GM23338 (cell line): ENCODE results near the gene SF3B2. TPM values are rescaled to one million over a fixed set of nuclear protein-coding genes. Genes with fewer than 3 reads are reported as not detected.

Experiments
- ATAC-seq: fragments of 200-7000 bp; cut with Tn5 transposase; 3 replicates; pipeline ENCODE4 v1.9.1; 2020
- DNase-seq: peaks from one replicate; pipeline ENCODE4 v3.0.0-alpha.2; 2015; ENCODE audit warnings: low spot score
- H2AFZ ChIP-seq: fragments of 200-600 bp; sonication (generic); 2 replicates; pipeline ENCODE4 v1.8.0; 2016; ENCODE audit warnings: antibody characterized with exemption, mild to moderate bottlenecking, moderate library complexity
- H3F3A ChIP-seq: fragments of 200-600 bp; sonication (generic); replicated peaks from 2 replicates; pipeline ENCODE4 v1.8.0; 2017; ENCODE audit warnings: antibody characterized with exemption, mixed run types, low read depth
- H3K27ac ChIP-seq: fragments of 200-600 bp; sonication (generic); 2 replicates; pipeline ENCODE4 v1.6.1; 2016; ENCODE audit warnings: low read depth
- H3K27me3 ChIP-seq: fragments of 200-600 bp; sonication (generic); 2 replicates; pipeline ENCODE4 v1.8.0; 2016; ENCODE audit warnings: mild to moderate bottlenecking, mixed run types, moderate library complexity; ENCODE audit not compliant: insufficient read depth
- H3K36me3 ChIP-seq: fragments of 200-600 bp; sonication (generic); 2 replicates; pipeline ENCODE4 v1.8.0; 2016; ENCODE audit warnings: mild to moderate bottlenecking; ENCODE audit not compliant: insufficient read depth
- H3K4me1 ChIP-seq: fragments of 200-600 bp; sonication (generic); 2 replicates; pipeline ENCODE4 v1.8.0; 2016; ENCODE audit warnings: mild to moderate bottlenecking, moderate library complexity; ENCODE audit not compliant: insufficient read depth
- H3K4me2 ChIP-seq: fragments of 200-600 bp; sonication (generic); 2 replicates; pipeline ENCODE4 v1.7.1; 2017; ENCODE audit warnings: mixed run types
- H3K4me3 ChIP-seq: fragments of 200-600 bp; sonication (generic); 2 replicates; pipeline ENCODE4 v1.6.1; 2016; ENCODE audit warnings: mixed run types
- H3K79me2 ChIP-seq: fragments of 200-600 bp; sonication (generic); replicated peaks from 2 replicates; pipeline ENCODE4 v1.8.0; 2017; ENCODE audit warnings: mild to moderate bottlenecking; ENCODE audit not compliant: insufficient read depth
- H3K9me2 ChIP-seq: fragments of 200-600 bp; sonication (generic); 2 replicates; pipeline ENCODE4 v1.8.0; 2017; ENCODE audit not compliant: insufficient read depth
- H4K20me1 ChIP-seq: fragments of 200-600 bp; sonication (generic); replicated peaks from 2 replicates; pipeline ENCODE4 v1.8.0; 2017; ENCODE audit warnings: mild to moderate bottlenecking; ENCODE audit not compliant: insufficient read depth
- H3K27ac Mint-ChIP-seq: 2 replicates; pipeline ENCODE4 v1.8.0; 2020; ENCODE audit warnings: inconsistent platforms, mild to moderate bottlenecking, moderate library complexity, mixed read lengths
- H3K27me3 Mint-ChIP-seq: 3 replicates; pipeline ENCODE4 v1.8.0; 2022; ENCODE audit warnings: low read depth, mild to moderate bottlenecking, moderate library complexity, mixed read lengths, inconsistent platforms; ENCODE audit not compliant: insufficient read depth, poor library complexity
- H3K36me3 Mint-ChIP-seq: 3 replicates; pipeline ENCODE4 v1.8.0; 2021; ENCODE audit warnings: low read depth, mild to moderate bottlenecking, inconsistent platforms, moderate library complexity, mixed read lengths
- H3K4me1 Mint-ChIP-seq: 3 replicates; pipeline ENCODE4 v1.8.0; 2020; ENCODE audit warnings: mild to moderate bottlenecking, inconsistent platforms, mixed read lengths
- H3K4me3 Mint-ChIP-seq: 3 replicates; pipeline ENCODE4 v1.8.0; 2021; ENCODE audit warnings: moderate library complexity, mild to moderate bottlenecking, inconsistent platforms, mixed read lengths
- H3K9me3 Mint-ChIP-seq: 3 replicates; pipeline ENCODE4 v1.8.0; 2020; ENCODE audit warnings: moderate library complexity, mild to moderate bottlenecking, inconsistent platforms, mixed read lengths
- CREB1 ChIP-seq: fragments of 250-450 bp; sonication (Bioruptor Pico); IDR thresholded peaks from 2 replicates; pipeline ENCODE4 v1.5.0; 2020; ENCODE audit warnings: low read depth, mild to moderate bottlenecking, moderate library complexity
- EZH2 ChIP-seq: fragments of 200-600 bp; sonication (generic); IDR thresholded peaks from one replicate; pipeline ENCODE4 v1.8.0; 2017; ENCODE audit warnings: antibody characterized with exemption, mild to moderate bottlenecking, low read depth; ENCODE audit not compliant: unreplicated experiment
- EZH2phosphoT487 ChIP-seq: fragments of 200-600 bp; sonication (generic); IDR thresholded peaks from one replicate; pipeline ENCODE4 v1.8.1; 2018; ENCODE audit warnings: antibody characterized with exemption; ENCODE audit not compliant: unreplicated experiment
- JUNB ChIP-seq: IDR thresholded peaks from one replicate; pipeline ENCODE4 v1.6.1; 2016; ENCODE audit warnings: antibody characterized with exemption; ENCODE audit not compliant: unreplicated experiment
- NANOG ChIP-seq: IDR thresholded peaks from 2 replicates; pipeline ENCODE4 v1.6.1; 2016; ENCODE audit warnings: antibody characterized with exemption, borderline replicate concordance
- STAT1 ChIP-seq: IDR thresholded peaks from one replicate; pipeline ENCODE4 v1.6.1; 2016; ENCODE audit warnings: antibody characterized with exemption; ENCODE audit not compliant: unreplicated experiment
- ZNF114 ChIP-seq: fragments of 250-450 bp; sonication (Bioruptor Pico); IDR thresholded peaks from 2 replicates; pipeline ENCODE4 v1.5.0; 2020; ENCODE audit warnings: mild to moderate bottlenecking, moderate library complexity
- polyA plus RNA-seq: library from polyadenylated mRNA; unstranded; fragments of >200 nt; fragmentation: Nextera tagmentation; extraction: Ambion mirVana; gene quantifications from 2 replicates; pipeline ENCODE4 v1.2.1, GENCODE V29; 2016
- total RNA-seq: library from RNA; depleted of rRNA; stranded (reverse); fragments of >200 nt; shearing (Covaris generic); gene quantifications from 2 replicates; pipeline ENCODE4 v1.2.3, GENCODE V29; 2014
- TF ChIP-seq, protein P1 (sequence below): IDR thresholded peaks from one replicate; pipeline ENCODE4 v1.6.1; 2018; ENCODE audit warnings: antibody characterized with exemption; ENCODE audit not compliant: unreplicated experiment
- TF ChIP-seq, protein P2 (sequence below): fragments of 250-450 bp; sonication (Bioruptor Pico); IDR thresholded peaks from 2 replicates; pipeline ENCODE4 v1.5.0; 2020; ENCODE audit warnings: mild to moderate bottlenecking, moderate library complexity
- TF ChIP-seq, protein P3 (sequence below), 2 experiments: fragments of 200-600 bp in 1 of 2; sonication (generic) in 1 of 2; conservative IDR thresholded peaks; 2 replicates each; pipeline versions ENCODE4 v1.5.1 to v1.6.1; 2016 to 2017; ENCODE audit warnings: antibody characterized with exemption in 2 of 2, low read depth in 2 of 2, mild to moderate bottlenecking in 2 of 2, moderate library complexity in 1 of 2
- TF ChIP-seq, protein P4 (sequence below): IDR thresholded peaks from 2 replicates; pipeline ENCODE4 v1.6.1; 2016; ENCODE audit warnings: antibody characterized with exemption

SF3B2 gene
- total and polyA plus RNA-seq, 2 experiments from 2014 or later, result 173 to 180 TPM

DNA sequence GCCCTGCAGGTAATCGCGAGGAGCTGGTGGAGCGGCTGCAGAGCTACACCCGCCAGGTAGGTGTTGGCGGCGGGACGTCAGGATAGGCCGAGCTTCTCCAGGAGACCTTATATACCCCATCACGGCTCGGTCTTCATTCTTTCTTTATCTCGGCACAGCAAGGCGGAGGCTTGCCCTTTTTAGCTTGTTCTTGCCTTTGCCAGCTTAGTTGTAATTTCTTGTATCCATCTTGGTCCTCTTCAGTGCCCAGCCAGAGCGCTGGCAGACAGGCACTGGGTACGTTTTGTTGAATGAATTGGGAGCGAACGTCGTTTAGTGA, 459 bp downstream of the SF3B2 start:
- no peak for DNase-seq
- peak overlapping the region; percentile 98 for H3K4me3 Mint-ChIP-seq
- peak overlapping the region; percentile 92; the same call in 1 of the 2 replicates for H2AFZ ChIP-seq
- H3K27me3 ChIP-seq, result no peaks in the 10 kb centered on the region
- H3K36me3 ChIP-seq, result peaks cover 29% of the 10 kb centered on the region
- H3K79me2 ChIP-seq, result peaks cover 38% of the 10 kb centered on the region
- H3K4me1 Mint-ChIP-seq, result peaks cover 34% of the 10 kb centered on the region
- H3F3A ChIP-seq, result peaks cover 14% of the 10 kb centered on the region; the same call in 1 of the 2 replicates
- H4K20me1 ChIP-seq, result peaks cover 21% of the 10 kb centered on the region
- ATAC-seq, result no peak
- no peaks in the 10 kb centered on the region; the same call in 2 of the 3 replicates for H3K9me3 Mint-ChIP-seq
- H3K9me2 ChIP-seq, result no peaks in the 10 kb centered on the region
- peaks cover 24% of the 10 kb centered on the region for H3K4me1 ChIP-seq
- peaks cover 17% of the 10 kb centered on the region for H3K27me3 Mint-ChIP-seq
- H3K36me3 Mint-ChIP-seq, result peaks cover 48% of the 10 kb centered on the region
- TF ChIP-seq EZH2 (no peak), CREB1 (CRISPR knock-in tag) (no peak), JUNB (no peak), EZH2phosphoT487 (no peak), STAT1 (no peak), ZNF114 (CRISPR knock-in tag) (no peak), NANOG (no peak)
- TF ChIP-seq, protein P1, sequence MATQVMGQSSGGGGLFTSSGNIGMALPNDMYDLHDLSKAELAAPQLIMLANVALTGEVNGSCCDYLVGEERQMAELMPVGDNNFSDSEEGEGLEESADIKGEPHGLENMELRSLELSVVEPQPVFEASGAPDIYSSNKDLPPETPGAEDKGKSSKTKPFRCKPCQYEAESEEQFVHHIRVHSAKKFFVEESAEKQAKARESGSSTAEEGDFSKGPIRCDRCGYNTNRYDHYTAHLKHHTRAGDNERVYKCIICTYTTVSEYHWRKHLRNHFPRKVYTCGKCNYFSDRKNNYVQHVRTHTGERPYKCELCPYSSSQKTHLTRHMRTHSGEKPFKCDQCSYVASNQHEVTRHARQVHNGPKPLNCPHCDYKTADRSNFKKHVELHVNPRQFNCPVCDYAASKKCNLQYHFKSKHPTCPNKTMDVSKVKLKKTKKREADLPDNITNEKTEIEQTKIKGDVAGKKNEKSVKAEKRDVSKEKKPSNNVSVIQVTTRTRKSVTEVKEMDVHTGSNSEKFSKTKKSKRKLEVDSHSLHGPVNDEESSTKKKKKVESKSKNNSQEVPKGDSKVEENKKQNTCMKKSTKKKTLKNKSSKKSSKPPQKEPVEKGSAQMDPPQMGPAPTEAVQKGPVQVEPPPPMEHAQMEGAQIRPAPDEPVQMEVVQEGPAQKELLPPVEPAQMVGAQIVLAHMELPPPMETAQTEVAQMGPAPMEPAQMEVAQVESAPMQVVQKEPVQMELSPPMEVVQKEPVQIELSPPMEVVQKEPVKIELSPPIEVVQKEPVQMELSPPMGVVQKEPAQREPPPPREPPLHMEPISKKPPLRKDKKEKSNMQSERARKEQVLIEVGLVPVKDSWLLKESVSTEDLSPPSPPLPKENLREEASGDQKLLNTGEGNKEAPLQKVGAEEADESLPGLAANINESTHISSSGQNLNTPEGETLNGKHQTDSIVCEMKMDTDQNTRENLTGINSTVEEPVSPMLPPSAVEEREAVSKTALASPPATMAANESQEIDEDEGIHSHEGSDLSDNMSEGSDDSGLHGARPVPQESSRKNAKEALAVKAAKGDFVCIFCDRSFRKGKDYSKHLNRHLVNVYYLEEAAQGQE, result no peak
- TF ChIP-seq, protein P2, sequence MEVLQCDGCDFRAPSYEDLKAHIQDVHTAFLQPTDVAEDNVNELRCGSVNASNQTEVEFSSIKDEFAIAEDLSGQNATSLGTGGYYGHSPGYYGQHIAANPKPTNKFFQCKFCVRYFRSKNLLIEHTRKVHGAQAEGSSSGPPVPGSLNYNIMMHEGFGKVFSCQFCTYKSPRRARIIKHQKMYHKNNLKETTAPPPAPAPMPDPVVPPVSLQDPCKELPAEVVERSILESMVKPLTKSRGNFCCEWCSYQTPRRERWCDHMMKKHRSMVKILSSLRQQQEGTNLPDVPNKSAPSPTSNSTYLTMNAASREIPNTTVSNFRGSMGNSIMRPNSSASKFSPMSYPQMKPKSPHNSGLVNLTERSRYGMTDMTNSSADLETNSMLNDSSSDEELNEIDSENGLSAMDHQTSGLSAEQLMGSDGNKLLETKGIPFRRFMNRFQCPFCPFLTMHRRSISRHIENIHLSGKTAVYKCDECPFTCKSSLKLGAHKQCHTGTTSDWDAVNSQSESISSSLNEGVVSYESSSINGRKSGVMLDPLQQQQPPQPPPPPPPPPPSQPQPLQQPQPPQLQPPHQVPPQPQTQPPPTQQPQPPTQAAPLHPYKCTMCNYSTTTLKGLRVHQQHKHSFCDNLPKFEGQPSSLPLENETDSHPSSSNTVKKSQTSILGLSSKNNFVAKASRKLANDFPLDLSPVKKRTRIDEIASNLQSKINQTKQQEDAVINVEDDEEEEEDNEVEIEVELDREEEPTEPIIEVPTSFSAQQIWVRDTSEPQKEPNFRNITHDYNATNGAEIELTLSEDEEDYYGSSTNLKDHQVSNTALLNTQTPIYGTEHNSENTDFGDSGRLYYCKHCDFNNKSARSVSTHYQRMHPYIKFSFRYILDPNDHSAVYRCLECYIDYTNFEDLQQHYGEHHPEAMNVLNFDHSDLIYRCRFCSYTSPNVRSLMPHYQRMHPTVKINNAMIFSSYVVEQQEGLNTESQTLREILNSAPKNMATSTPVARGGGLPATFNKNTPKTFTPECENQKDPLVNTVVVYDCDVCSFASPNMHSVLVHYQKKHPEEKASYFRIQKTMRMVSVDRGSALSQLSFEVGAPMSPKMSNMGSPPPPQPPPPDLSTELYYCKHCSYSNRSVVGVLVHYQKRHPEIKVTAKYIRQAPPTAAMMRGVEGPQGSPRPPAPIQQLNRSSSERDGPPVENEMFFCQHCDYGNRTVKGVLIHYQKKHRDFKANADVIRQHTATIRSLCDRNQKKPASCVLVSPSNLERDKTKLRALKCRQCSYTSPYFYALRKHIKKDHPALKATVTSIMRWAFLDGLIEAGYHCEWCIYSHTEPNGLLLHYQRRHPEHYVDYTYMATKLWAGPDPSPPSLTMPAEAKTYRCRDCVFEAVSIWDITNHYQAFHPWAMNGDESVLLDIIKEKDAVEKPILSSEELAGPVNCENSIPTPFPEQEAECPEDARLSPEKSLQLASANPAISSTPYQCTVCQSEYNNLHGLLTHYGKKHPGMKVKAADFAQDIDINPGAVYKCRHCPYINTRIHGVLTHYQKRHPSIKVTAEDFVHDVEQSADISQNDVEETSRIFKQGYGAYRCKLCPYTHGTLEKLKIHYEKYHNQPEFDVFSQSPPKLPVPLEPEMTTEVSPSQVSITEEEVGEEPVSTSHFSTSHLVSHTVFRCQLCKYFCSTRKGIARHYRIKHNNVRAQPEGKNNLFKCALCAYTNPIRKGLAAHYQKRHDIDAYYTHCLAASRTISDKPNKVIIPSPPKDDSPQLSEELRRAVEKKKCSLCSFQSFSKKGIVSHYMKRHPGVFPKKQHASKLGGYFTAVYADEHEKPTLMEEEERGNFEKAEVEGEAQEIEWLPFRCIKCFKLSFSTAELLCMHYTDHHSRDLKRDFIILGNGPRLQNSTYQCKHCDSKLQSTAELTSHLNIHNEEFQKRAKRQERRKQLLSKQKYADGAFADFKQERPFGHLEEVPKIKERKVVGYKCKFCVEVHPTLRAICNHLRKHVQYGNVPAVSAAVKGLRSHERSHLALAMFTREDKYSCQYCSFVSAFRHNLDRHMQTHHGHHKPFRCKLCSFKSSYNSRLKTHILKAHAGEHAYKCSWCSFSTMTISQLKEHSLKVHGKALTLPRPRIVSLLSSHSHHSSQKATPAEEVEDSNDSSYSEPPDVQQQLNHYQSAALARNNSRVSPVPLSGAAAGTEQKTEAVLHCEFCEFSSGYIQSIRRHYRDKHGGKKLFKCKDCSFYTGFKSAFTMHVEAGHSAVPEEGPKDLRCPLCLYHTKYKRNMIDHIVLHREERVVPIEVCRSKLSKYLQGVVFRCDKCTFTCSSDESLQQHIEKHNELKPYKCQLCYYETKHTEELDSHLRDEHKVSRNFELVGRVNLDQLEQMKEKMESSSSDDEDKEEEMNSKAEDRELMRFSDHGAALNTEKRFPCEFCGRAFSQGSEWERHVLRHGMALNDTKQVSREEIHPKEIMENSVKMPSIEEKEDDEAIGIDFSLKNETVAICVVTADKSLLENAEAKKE (CRISPR knock-in tag), result no peak
- TF ChIP-seq, protein P3, sequence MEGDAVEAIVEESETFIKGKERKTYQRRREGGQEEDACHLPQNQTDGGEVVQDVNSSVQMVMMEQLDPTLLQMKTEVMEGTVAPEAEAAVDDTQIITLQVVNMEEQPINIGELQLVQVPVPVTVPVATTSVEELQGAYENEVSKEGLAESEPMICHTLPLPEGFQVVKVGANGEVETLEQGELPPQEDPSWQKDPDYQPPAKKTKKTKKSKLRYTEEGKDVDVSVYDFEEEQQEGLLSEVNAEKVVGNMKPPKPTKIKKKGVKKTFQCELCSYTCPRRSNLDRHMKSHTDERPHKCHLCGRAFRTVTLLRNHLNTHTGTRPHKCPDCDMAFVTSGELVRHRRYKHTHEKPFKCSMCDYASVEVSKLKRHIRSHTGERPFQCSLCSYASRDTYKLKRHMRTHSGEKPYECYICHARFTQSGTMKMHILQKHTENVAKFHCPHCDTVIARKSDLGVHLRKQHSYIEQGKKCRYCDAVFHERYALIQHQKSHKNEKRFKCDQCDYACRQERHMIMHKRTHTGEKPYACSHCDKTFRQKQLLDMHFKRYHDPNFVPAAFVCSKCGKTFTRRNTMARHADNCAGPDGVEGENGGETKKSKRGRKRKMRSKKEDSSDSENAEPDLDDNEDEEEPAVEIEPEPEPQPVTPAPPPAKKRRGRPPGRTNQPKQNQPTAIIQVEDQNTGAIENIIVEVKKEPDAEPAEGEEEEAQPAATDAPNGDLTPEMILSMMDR (conservative IDR thresholded peaks at IDR 0.05; ENCODE audit: low read depth in 2 of 2), result no peak
- TF ChIP-seq, protein P4, sequence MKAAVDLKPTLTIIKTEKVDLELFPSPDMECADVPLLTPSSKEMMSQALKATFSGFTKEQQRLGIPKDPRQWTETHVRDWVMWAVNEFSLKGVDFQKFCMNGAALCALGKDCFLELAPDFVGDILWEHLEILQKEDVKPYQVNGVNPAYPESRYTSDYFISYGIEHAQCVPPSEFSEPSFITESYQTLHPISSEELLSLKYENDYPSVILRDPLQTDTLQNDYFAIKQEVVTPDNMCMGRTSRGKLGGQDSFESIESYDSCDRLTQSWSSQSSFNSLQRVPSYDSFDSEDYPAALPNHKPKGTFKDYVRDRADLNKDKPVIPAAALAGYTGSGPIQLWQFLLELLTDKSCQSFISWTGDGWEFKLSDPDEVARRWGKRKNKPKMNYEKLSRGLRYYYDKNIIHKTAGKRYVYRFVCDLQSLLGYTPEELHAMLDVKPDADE, result no peak
- peak overlapping the region; percentile 98 for H3K27ac Mint-ChIP-seq
- peak overlapping the region; percentile 99 for H3K4me3 ChIP-seq
- peak overlapping the region; percentile 84 for H3K27ac ChIP-seq
- H3K4me2 ChIP-seq, result peak overlapping the region; percentile 98
